Right hindlimb (tissue), 1 donor: Measurements from ENCODE around the gene SNX5.
"Not testable (repeated sequence)": the region's sequence is repeated elsewhere in the genome, so short reads cannot be mapped to it uniquely, and the experiment has no call there.

Experiments
- DNase-seq: peaks from one replicate; pipeline ENCODE4 v3.0.0-alpha.2; 2018

SNX5 gene

DNA sequence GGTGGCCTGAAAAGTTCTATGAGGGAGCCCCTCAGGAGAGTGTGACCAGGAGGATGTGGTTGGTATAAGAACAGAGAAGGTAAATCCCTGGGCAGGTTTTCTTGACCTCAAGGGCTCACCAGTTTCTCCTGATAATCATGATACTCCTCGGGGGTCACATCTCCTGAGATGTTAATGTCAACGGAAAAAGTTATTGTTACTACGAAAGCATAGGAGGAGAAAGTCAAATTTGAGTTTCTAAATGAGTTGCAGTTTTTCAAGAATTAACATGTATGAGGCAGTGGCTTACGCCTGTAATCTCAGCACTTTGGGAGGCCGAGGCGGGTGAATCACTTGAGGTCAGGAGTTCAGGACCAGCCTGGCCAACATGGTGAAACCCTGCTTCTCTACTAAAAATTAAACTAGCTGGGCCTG lies 23.6 kb upstream of the SNX5 start:
- no peak for DNase-seq

DNA sequence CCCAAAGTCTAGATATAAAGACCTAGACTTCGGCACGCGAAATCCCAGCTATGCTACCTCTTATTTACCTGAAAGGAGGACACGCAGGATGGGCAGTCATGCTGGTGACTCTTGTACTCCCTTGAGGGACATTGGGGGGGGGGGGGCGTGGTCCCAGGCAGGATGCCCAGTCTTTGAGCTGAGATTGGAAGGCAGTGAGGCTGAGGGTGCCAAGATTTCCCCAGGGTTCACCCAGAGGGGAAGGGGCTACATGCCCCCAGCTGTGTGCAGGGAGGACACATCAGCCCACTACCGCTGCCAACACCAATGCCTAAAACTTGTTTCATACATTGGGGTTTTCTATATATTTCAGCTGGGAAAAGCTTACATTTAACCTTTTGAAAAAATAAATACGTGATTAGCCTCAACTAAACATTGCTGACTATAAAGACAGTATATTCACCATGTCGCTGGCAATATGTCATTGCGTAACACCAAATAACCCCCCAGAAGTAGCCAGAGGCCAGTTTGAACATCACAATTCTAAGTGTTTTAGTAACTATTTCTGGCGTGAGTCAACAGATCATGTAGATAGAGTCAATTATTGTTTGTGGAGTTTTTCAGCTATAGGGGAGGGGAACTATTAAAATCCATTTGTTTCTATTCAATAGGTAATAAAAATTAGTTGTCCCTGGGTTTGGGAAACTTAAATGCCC lies 21.8 kb upstream of the SNX5 start:
- DNase-seq = no peak

DNA sequence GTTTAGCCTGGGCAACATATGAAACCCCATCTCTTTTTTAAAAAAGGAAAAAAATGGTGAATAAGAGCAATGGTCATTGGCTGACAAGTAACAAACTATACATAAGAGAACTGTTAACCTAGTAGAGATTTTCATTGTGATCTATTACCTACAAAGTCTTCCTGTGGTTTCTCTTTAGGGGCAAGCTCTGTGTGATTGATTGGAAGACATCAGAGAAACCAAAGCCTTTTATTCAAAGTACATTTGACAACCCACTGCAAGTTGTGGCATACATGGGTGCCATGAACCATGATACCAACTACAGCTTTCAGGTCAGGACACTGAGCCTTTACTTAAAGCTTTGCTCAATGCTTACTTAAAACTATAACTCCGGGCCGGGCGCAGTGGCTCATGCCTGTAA lies 19.4 kb upstream of the SNX5 start:
- no peak for DNase-seq

DNA sequence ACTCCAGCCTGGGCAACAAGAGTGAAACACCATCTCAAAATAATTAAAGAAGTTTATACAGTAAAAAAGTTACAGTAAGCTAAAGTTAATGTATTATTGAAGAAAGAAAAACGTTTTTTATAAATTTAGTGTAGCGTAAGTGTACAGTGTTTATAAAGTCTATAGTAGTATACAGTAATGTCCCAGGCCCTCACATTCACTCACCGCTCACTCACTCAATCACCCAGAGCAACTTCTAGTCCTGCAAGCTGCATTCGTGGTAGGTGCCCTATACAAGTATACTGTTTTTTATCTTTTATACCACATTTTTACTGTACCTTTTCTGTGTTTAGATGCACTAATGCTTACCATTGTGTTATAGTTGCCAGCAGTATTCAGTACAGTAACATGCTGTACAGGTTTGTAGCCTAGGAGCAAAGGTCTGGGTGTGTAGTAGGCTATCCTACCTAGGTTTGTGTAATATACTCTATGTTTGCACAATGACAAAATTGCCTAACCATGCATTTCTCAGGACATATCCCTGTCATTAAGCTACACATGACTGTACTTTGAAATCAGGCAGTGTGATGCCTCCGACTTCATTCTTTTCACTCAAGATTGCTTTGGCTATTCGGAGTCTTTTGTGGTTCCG lies 16.9 kb upstream of the SNX5 start:
- no peak for DNase-seq

DNA sequence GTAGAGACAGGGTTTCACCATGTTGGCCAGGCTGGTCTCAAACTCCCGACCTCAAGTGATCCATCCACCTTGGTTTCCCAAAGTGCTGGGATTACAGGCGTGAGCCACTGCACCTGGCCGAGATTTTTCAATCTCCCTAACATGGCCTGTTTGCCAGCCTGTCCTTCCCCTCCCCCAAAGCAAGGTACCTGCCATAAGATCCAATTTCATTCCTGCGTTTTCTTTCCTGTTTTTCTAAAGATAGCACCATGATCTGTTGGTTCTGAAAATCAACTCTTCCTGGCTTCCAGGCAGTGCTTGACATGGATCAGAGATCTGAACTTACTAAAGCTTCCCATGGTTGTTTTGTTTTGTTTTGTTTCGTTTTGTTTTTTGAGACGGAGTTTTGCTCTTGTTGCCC lies 7.7 kb upstream of the SNX5 start:
- DNase-seq = no peak

DNA sequence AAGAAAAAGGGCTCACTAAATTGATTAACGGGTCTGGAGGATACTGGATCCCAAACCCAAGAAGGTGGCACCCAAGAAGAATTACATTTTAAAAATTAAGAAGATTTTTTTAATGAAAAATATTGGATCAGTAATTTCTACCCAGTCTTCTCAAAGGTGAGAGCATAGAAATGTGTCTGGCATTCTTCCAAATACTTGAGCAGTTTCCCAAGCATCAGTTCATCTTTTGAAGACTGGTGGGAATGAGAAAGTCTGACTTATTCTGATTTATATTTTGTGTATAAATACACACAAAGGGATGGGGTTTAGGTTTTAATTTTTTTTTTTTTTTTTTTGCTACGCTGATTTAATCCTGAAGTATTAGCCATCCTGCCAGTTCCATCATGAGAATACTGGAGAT lies 3.5 kb upstream of the SNX5 start:
- DNase-seq = no peak

DNA sequence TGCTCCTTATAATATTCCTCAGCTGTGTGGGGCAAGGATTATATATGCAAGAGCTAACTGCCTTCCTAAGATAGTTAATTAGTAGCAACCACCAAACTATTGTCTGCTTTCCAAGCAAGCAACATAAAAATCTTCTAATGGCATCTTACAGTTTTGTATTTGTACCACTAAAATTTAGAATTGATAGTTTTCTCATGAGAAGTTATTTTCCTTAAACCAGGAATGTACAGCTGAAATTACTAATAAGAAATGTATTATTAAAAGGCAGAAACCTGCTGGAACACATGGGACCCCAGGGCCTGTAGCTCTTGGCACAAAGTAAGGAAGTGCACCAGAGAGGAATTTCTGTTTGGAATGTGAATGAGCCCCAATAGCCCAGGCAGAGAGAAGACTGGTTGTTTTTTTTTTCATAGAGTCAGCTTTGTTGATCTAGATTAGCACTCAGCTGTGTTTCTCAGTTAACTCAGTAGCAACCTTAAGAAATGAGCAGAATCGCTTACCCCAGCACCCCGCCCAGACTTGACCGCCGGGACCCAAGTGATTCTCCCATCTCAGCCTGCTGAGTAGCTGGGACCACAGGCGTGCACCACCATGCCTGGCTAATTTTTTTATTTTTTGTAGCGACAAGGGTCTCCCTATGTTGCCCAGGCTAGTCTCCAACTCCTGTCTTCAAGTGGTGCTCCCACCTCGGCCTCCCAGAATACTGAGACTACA lies 2.9 kb upstream of the SNX5 start:
- no peak for DNase-seq

DNA sequence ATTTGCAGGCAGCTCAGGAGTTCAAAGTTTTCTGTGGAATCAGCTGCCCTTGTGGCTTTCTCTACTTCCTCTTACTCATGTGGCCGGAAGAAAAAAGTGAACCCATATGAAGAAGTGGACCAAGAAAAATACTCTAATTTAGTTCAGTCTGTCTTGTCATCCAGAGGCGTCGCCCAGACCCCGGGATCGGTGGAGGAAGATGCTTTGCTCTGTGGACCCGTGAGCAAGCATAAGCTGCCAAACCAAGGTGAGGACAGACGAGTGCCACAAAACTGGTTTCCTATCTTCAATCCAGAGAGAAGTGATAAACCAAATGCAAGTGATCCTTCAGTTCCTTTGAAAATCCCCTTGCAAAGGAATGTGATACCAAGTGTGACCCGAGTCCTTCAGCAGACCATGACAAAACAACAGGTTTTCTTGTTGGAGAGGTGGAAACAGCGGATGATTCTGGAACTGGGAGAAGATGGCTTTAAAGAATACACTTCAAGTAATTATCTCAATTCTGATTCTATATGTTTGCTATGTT lies 1.4 kb upstream of the SNX5 start:
- no peak for DNase-seq

DNA sequence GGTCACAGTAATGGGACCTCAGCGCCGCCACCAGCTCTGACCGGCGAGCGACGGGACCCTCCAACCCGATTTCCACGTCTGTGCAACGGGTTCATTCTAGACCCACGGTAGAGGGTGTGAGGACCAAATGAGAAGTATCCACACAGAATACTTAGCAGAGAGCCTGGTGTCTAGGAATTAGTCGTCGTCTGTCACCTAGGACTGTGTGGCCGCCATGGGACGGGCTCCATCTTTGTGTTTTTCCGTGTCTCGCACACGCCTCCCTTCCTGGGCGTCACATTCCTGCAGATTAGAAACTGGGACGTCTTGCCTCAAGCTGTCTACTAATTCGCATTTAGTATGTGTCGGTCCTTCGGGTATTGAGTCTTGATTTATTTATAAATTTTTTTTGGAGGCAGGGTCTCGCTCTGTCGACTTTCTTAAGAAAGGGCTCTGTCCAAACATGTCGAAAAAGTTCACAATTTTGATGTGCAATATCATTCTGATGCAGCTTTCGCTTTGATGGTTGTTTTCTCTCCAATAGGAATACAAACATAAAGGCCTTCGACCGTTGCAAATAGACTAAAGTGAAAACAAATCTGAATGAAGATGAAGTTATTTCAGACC lies 787 bp upstream of the SNX5 start:
- DNase-seq = no peak

DNA sequence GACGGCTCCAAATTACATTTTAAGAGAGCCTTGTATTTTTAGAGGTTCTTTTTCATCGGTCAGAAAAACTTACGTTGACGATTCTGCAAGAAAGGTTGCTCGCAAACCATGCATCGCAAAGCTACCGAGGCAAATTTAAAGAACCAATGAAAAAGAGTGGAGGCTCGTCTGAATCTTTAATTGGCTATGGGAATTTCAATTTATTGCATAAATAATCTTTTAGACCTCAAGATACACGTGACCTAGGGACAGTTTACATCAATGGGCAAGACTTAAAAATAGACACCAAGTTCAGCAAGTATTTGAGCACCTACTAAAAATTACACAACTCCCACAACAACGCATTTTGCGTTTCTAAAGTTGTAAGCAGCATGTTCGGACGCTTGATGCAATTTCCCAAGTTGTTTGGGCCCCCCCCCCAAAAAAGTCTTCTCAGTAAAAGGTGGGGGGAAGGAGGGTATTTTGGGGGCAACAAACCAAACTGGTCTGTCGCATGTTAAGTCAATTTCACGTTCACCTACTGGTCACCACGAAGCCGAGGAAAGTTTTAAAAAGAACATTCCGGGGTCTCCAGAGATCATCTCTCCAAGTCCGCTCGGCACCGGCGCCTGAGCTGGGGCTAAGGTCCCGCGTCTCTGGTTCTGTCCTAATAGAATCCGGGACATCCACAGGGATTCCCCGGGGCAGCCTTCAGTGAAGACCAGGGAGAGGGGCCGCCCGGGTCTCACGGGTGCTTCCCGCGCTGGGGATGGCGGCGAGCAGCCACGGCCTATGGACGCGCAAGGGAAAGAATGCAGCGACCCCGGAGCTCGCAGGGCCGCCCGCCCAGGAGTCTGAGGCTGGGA lies 851 bp downstream of the SNX5 start:
- DNase-seq = no peak

DNA sequence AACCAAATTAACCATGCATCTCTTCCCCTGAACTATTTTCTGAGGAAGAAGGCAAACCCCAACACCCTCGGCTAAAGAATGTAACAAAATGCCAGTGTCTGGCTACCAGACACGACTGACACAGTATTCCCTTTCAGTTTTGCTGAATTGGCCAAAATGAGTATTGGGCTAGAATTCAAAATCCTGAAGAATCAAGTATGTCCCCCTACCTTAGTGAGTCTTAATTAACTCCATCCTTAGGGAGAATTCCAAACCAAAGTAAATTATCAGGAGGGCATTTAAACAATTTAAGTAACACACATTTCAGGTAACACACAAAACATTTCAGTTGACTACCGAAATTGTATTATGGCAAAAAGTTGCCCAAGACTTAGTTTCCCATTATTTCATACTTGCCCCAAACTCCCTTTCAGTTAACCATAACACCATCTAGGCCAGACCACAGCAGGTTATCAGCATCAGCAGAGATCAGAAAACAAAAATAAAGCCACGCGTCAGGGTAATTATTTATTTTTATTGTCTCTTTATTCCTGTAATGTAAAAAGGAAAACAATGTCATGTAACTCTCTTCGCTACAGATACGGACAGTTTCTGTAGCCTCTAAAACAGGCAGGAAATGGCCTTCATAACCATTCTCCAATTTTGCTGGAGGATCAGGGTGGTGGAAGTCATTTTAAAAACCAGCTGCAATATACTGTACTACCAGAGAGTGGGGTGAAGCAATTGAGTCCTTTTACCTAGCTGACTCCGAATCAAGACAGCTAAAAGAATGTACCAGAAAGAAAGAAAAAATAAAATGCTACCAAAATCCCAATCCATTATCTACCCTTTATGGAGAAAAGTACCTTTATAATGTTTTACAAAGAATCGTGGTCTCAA lies 1.9 kb downstream of the SNX5 start:
- DNase-seq = no peak

DNA sequence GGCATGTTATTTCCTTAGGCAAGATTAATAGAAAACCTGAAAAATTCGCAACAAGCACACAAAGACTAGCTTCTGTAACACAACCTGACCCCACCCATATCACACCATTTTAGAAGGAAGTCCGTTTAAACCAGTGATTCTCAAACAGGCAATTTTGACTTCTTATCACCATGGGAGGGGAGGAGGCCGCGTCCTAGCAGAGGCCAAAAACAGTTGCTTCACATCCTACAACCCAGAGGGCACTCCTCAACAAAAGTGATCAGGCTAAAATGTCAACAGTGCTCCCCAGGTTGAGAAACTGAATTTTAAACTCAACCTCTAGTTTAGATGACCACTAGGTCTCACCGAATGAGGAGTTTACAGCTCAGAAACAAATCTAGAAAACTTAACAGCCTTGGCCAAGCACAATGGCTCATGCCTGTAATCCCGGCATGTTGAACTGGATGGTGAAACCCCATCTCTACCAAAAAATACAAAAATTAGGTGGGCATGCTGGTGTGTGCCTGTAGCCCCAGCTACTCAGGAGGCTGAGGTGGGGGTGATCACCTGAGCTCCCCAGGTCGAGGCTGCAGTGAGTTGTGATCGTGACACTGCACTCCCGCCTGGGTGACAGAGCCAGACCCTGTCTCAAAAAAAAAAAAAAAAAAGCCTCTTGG lies 3.4 kb downstream of the SNX5 start:
- DNase-seq = no peak

DNA sequence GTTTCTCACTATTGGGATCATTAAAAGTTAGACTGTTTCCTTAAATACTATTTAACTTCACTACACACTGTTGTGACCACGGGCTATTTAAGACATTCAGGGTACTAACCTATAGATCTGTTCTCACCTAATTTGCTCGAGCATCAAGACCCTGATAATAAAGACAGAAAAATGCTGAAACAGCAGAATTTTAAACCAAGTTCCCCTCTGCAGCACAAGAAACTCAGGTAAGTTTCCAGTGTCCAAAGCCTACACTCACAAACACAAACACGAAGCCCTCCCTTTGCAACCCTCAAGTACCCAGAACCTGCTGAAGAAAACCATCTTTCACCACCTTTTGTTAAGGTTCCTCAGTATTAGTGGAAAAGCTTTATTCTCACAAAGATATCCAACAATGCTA lies 4.0 kb downstream of the SNX5 start:
- no peak for DNase-seq

DNA sequence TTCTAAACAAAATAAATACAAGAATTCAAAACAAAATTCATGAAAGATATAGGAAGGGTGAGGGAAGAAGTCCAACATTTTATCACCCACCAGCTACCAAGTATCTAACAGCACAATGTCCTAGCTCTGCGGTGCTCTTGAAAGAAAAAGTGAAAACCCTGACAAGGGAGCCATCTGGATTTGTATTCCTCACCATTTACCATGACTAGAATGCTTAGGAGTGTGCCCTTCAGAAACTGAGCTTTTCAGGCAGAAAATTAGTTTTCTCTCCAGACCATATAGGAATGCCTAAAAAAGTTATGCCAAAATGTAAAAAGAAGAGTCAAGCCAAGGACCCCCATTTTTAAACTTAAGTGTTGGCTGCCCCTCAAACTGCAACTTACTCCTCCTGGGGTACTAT lies 4.5 kb downstream of the SNX5 start:
- no peak for DNase-seq

DNA sequence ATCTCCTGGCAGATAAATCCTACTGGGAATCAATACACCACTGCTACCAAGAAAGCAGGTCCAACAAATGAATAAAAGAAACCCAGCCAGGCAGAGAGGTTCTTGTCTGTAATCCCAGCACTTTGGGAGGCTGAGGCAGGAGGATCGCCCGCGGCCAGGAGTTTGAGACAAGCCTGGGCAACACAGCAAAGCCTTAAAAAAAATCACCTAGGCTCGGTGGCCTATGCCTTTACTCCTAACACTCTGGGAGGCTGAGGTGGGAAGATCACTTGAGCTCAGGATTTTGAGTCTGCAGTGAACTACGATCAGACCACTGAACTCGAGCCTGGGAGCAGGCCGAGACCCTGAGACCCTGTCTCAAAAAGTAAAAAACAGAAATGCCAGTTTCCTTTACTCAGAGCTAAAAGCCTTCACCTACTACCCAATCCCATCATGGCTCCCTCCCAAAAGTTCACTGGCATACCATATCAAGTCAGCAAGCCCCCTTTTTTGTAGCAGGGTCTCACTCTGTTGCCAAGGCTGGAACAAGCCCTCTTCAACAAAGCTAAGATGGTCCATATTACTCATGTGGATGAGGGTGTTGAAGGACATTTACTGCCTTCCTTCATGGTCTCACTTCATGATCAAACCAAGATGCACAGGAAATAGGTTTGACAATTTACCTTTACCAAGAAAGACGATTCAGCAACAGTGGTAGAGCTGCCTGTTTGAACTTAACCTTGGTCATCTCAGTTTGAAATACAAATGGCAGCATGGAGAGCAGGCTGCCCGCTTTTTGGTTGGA lies 5.3 kb downstream of the SNX5 start:
- DNase-seq = no peak

DNA sequence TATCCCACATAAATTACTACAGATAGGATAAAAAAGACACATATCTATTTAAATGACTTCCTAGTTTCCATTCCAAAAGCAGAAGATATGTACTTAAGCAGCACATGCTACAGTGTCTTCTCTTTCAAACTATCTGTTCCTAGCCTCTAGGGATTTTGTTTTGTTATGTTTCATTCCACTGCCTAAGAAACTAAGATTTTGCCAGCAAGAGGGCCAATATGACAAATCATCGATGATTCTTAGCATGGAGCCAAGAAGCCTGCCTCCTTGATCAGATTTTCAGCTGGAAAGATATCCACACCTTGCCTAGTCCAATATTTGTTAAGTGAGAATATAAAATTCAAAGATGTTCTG lies 7.0 kb downstream of the SNX5 start:
- DNase-seq = no peak

DNA sequence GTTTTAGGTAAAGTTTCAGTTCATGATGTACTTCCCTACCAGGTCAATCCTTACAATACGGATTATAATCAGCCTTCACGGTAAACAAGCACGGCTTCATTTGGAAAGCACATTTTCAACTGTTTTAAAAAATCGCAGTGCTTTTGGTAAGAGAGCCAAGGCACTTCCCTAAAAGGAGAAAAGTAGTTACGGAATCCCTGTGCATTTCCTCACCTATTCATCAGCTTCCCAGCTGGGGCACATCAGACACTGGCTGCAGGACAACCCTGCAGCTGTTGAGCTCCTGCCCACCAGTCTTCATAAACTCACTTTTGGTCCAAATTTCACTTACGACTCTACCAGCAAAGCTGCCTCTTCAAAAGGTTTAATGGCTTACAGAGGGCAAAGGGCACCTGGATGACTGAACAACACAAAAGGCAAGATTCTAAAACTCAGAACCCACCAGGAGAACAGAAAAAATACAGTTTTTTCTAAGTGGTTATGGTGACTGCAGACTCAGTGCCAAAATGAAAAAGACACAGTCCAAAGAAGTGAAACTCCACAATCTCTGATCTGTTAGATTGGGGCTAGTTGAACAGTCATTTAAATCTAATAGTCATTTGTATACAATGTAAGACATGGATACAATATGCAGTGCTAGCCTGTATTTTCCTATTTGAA lies 7.5 kb downstream of the SNX5 start:
- peak; percentile 51 for DNase-seq

DNA sequence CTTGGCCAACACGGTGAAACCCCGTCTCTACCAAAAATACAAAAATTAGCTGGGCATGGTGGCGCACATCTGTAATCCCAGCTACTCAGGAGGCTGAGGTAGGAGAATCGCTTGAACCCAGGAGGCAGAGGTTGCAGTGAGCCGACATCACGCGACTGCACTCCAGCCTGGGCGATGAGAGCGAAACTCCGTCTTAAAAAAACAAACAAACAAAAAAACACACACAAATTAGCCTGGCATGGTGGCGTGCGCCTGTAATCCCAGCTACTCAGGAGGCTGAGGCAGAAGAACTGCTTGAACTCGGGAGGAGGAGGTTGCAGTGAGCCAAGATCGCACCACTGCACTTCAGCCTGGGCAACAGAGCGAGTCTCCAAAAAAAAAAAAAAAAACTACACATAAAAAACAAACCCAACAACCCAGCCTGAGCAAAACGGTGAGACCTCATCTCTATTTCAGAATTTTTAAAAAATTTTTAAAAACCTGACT lies 8.2 kb downstream of the SNX5 start:
- not testable (repeated sequence) for DNase-seq

DNA sequence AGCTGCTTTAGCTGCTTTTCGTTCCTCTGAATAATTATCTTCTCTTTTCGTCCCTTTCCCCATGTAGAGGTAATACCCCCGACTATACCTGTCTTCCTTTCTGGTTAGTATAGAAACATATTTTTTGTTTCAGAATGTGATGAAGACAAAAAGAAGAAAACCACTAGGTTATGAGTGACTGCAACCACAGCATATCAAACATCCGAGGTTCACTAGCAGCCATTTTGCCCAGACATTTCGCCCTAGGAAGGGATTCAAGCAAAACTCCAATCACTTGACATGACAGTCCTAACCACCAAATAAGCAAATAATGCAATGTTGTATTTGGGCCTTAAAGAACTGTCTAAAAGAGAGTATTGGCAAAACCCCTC lies 9.4 kb downstream of the SNX5 start:
- DNase-seq = no peak
